ENCODE results near the gene STN1. TPM values are rescaled to one million over a fixed set of nuclear protein-coding genes. Genes with fewer than 3 reads are reported as not detected.
A peak's percentile ranks its signal among the peaks of the same experiment; 100 is the strongest.

STN1 gene
- total RNA-seq: 10 to 100 TPM in 1 of 2 donors, 1 to 10 TPM in 1; 5.9 to 32.2 TPM

GRCh38 chr10:103918053-103918846, at the start of gene STN1:
STN1 (minus strand) TSS chr10:103918184; CDS start chr10:103917594, 590 bp downstream.
- intact Hi-C loops (cut with DNase I): no loop called here
- Histone ChIP-seq H3K4me1 (peaks cover 54% of the 10 kb centered on the region), H3K27me3 (no peaks in the 10 kb centered on the region), H3K27ac (peak within 1 kb of the TSS; percentile 94 to 99 (median 97)), H3K4me3 (peak within 1 kb of the TSS; percentile 8 to 24), H3K36me3 (replicated peaks in 1 of 2; ENCODE audit: insufficient read depth in 1 of 2, low read depth in 2 of 2) (no peaks in the 10 kb centered on the region), H3K9me3 (no peaks in the 10 kb centered on the region)
- TF ChIP-seq POLR2A (IDR thresholded peaks at IDR 0.05) (peak; percentile 96 to 99 (median 98)), CTCF (IDR thresholded peaks at IDR 0.05) (peak in 4 of 7 experiments; percentile 38 to 57 (median 46))
- 0 to 2% methylated on average over 10 to 49 of the region's 53 CpGs for WGBS, 2 donors
- ATAC-seq (peak; percentile 95), DNase-seq (peak; percentile 97 to 99 (median 98))

GRCh38 chr10:103967448-103968071, 49.6 kb upstream of the STN1 start:
- ATAC-seq: peak; percentile 67
- peak overlapping the region; percentile 92 to 94 (median 94) for H3K27ac ChIP-seq
- H3K27me3 ChIP-seq: no peaks in the 10 kb centered on the region
- intact Hi-C loops (cut with DNase I): no loop called here
- TF ChIP-seq CTCF (IDR thresholded peaks at IDR 0.05) (peak in 2 of 7 experiments; percentile 16 to 19), POLR2A (IDR thresholded peaks at IDR 0.05) (no peak)
- no peaks in the 10 kb centered on the region for H3K36me3 ChIP-seq (replicated peaks in 1 of 2; ENCODE audit: insufficient read depth in 1 of 2, low read depth in 2 of 2)
- 0% methylated on average over 18 to 55 of the region's 55 CpGs for WGBS, 2 donors
- peak overlapping the region; percentile 72 to 89 for H3K4me3 ChIP-seq
- peak in 3 of 4 donors; percentile 13 to 47 (median 18) for DNase-seq
- no peaks in the 10 kb centered on the region for H3K9me3 ChIP-seq
- peaks cover 17% of the 10 kb centered on the region for H3K4me1 ChIP-seq

- intact Hi-C loops (cut with DNase I): no loop called here
- TF ChIP-seq CTCF (IDR thresholded peaks at IDR 0.05) (no peak), POLR2A (IDR thresholded peaks at IDR 0.05) (peak; percentile 51 to 92 (median 66))
- Histone ChIP-seq H3K27ac (peak within 1 kb of the TSS; percentile 92 to 94 (median 94)), H3K36me3 (replicated peaks in 1 of 2; ENCODE audit: insufficient read depth in 1 of 2, low read depth in 2 of 2) (no peaks in the 10 kb centered on the region), H3K4me3 (peak within 1 kb of the TSS; percentile 72 to 89), H3K9me3 (no peaks in the 10 kb centered on the region), H3K4me1 (peaks cover 17% of the 10 kb centered on the region), H3K27me3 (no peaks in the 10 kb centered on the region)
- ATAC-seq (peak; percentile 97), DNase-seq (peak; percentile 76 to 87 (median 79))
- WGBS, 2 donors: 0 to 1% methylated on average over 6 to 81 of the region's 92 CpGs
Observed at GRCh38 chr10:103966671-103967447, 48.9 kb upstream of the STN1 start, which contains the start of gene SLK. SLK (plus strand) TSS chr10:103967140; CDS start chr10:103967746, 606 bp downstream.

- H3K27me3 ChIP-seq: no peaks in the 10 kb centered on the region
- intact Hi-C loops (cut with DNase I): no loop called here
- ATAC-seq (no peak), DNase-seq (no peak)
- no peaks in the 10 kb centered on the region for H3K9me3 ChIP-seq
- H3K27ac ChIP-seq: no peak overlapping the region
- no peaks in the 10 kb centered on the region for H3K36me3 ChIP-seq (replicated peaks in 1 of 2; ENCODE audit: insufficient read depth in 1 of 2, low read depth in 2 of 2)
- no peak overlapping the region for H3K4me3 ChIP-seq
- TF ChIP-seq CTCF (IDR thresholded peaks at IDR 0.05): no peak
- no peak for TF ChIP-seq POLR2A (IDR thresholded peaks at IDR 0.05)
- WGBS, 2 donors: 63 to 69% methylated on average over 3 of the region's 3 CpGs
- no peaks in the 10 kb centered on the region for H3K4me1 ChIP-seq
Observed at GRCh38 chr10:103960103-103960502, 42.1 kb upstream of the STN1 start.
